ENCODE measurements around the gene DTNB. TPM values are rescaled to one million over a fixed set of nuclear protein-coding genes. Genes with fewer than 3 reads are reported as not detected.
A peak's percentile ranks its signal among the peaks of the same experiment; 100 is the strongest.
"Not testable (repeated sequence)": the region's sequence is repeated elsewhere in the genome, so short reads cannot be mapped to it uniquely, and the experiment has no call there.

The DTNB gene
- total RNA-seq, 1 experiment from 2014 or later = 6.7 TPM

DNA sequence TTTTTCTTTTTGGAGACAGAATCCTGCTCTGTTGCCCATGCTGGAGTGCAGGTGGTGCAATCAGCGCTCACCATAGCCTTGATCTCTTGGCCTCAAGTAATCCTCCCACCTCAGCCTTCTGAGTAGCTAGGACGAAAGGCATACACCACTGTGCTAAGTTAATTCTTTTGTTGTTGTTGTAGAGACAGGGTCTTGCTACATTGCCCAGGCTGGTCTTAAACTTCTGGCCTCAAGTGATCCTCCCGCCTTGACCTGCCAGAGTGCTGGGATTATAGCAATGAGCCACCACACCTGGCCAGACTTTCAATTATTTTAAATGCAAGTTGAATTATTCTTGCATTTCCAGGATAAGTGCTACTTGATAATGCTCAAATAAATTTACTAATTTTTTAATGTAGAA is 126.5 kb downstream of the DTNB start:
- DNase-seq (ENCODE audit: low read depth) = no peak

DNA sequence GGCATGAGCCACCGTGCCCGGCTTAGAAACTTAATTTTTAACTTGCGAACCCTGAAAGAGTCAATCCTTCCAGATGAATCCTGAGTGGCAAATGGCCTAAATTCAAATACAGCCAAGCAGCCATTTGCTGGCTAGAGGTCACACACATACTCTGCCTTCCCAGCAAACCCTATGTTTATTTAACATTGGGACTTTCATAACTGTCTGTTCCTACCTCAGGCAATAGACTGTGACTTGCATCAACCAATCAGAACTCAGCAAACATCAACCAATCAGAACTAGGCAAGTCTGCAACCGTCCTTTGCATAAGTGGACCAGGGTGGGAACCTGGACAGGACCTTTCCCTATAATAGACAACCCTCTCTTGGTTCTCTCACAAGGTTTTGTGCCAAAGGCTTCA is 127.5 kb downstream of the DTNB start:
- DNase-seq (ENCODE audit: low read depth) = no peak

DNA sequence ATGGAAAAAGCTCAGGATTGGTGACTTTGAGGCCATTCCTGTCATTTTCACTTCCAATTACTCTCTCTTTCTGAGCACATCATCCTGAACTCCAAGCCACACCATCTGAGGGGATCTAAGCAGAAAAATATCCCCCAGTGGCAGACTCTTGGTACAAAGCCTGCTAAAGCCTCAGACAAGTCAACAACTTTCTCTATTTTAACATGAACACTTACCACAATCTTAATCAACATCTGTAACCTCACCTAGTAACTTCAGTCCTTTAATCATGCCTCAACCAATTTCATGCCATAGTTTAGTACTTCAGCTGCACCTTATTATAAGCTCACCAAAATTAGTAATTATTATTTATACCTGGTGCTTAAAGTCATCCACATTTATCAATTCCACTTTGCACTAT is 128.9 kb downstream of the DTNB start:
- DNase-seq (ENCODE audit: low read depth) = no peak

DNA sequence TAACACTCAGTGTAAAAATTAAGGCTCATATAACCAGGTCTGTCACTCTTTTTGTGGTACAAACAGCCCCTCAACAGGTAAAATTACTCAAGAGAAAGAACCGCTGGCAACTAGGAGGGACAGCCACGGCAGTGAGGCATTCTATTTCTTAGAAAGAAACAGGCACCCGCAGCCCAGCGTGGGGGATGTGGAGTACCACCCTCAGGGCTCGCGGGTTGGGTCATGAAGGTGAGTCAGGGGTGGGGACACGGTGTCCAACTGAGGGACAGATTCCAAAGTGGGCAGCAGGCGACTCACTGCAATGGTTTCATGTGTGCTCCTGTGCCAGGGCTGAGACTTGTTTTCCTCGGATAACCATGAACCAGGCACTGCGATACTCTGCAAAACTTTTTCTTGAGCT is 129.4 kb downstream of the DTNB start:
- no peak for DNase-seq (ENCODE audit: low read depth)

DNA sequence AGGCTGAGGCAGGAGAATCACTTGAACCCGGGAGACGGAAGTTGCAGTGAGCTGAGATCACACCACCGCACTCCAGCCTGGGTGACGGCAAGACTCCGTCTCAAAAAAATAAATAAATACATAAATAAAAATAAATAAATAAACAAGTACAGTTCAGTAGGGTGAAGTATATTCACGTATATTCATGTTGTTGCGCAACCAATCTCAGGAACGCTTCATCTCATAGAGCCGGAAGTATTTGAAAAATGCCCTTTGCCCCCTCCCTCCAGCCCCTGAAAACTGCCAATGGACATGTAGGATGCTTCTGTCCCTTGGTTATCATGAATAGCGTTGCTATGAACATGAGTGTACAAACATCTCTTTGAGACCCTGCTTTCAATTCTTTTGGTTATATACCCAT is 132.0 kb downstream of the DTNB start:
- no peak for DNase-seq (ENCODE audit: low read depth)

DNA sequence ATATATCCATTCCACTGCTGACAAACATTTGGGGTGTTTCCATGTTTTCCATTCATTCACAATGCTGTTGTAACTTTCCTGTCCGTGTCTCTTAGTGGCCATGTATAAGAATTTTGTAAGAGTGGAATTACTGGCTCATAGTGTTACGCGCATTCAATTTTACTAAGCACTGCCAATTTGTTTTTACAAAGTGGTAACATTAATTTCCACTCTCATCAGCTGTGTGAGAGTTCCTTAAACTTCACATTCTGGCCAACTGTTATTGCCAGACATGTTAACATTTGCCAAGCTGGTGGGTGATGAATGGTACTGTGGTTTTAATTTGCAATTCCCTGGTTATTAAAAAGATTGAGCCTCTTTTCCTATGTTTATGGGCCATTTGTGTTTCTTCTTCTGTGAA is 134.2 kb downstream of the DTNB start:
- no peak for DNase-seq (ENCODE audit: low read depth)

DNA sequence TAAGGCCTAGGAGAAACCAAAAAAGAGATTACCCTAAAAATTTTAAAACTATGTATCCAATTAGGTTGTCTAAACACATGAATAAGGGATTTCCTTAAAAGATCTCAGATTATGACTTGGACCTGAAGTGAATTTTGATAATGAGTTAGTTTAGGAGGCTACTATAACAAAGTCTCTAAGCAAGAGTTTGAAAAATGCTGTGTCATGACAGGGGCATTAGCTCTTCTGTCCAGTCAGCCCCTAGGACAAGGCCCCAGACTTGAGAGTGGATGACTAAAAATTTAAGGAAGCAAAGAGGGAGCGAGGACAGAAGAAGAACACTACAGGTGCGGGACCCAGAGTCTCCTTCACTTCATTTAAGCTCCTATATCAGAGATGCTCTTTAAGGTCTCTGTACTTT is 135.9 kb downstream of the DTNB start:
- DNase-seq (ENCODE audit: low read depth) = no peak

DNA sequence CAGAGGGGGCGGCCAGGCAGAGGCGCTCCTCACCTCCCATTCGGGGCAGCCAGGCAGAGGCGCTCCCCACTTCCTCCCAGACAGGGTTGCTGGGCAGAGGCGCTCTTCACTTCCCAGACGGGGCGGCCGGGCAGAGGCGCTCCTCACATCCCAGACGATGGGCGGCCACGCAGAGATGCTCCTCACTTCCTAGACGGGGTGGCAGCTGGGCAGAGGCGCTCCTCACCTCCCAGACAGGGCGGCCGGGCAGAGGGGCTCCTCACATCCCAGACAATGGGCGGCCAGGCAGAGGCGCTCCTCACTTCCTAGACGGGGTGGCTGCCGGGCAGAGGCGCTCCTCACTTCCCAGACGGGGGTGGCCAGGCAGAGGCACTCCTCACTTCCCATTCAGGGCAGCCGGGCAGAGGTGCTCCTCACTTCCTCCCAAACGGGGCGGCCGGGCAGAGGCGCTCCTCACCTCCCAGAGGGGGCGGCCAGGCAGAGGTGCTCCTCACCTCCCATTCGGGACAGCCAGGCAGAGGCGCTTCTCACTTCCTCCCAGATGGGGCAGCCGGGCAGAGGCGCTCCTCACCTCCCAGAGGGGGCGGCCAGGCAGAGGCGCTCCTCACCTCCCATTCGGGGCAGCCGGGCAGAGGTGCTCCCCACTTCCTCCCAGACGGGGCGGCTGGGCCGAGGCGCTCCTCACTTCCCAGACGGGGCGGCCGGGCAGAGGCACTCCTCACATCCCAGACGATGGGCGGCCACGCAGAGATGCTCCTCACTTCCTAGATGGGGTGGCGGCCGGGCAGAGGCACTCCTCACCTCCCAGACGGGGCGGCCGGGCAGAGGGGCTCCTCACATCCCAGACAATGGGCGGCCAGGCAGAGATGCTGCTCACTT is 137.7 kb downstream of the DTNB start:
- not testable (repeated sequence) for DNase-seq (ENCODE audit: low read depth)

DNA sequence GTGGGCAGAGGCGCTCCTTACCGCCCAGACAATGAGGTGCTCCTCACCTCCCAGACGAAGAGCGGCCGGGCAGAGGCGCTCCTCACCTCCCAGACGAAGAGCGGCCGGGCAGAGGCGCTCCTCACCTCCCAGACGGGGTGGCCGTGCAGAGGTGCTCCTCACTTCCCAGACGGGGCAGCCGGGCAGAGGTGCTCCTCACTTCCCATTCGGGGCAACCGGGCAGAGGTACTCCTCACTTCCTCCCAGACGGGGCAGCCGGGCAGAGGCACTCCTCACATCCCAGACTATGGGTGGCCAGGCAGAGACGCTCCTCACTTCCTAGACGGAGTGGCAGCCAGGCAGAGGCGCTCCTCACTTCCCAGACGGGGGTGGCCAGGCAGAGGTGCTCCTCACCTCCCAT is 138.4 kb downstream of the DTNB start:
- not testable (repeated sequence) for DNase-seq (ENCODE audit: low read depth)

DNA sequence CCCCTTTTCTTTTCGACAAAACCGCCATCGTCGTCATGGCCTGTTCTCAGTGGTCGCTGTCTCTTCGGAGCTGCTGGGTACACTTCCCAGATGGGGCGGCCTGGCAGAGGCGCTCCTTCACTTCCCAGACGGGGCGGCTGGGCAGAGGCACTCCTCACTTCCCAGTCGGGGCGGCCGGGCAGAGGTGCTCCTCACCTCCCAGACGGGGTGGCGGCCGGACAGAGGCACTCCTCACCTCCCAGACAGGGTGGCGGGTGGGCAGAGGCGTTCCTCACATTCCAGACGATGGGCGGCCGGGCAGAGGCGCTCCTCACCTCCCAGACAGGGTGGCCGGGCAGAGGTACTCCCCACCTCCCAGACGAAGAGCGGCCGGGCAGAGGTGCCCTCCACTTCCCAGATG is 138.9 kb downstream of the DTNB start:
- DNase-seq (ENCODE audit: low read depth) = no peak

DNA sequence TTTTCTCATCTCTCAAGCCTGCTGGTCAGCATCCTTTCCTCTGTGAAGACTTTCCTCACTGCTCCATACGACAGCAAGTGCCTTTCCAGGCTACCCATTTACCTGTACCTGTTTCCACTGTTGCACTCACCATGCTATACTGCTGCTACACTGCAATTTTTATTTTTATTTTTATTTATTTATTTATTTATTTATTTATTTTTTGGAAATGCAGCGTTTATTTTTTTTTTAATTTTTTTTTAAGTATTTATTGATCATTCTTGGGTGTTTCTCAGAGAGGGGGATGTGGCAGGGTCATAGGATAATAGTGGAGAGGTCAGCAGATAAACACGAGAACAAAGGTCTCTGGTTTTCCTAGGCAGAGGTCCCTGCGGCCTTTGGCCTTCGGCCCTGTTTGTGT is 139.6 kb downstream of the DTNB start:
- DNase-seq (ENCODE audit: low read depth) = not testable (repeated sequence)

DNA sequence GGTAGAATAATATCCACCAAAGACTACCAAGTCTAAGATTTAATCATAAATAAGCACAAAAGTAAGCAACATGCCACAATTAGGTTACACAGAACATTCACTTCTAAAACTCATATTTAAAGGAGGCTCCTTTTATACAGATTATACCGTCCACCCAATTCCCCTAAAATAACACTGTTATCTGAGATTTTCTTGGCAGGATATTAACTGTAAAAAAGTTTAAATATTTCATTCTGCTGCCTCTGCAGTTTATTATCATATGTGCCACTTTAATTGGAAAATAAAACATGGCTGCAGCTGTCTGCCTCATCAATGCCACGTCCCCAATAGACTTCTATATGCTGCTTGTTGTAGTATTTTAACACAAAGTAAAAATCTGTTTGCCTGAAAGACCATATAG is 140.9 kb downstream of the DTNB start:
- DNase-seq (ENCODE audit: low read depth) = no peak

DNA sequence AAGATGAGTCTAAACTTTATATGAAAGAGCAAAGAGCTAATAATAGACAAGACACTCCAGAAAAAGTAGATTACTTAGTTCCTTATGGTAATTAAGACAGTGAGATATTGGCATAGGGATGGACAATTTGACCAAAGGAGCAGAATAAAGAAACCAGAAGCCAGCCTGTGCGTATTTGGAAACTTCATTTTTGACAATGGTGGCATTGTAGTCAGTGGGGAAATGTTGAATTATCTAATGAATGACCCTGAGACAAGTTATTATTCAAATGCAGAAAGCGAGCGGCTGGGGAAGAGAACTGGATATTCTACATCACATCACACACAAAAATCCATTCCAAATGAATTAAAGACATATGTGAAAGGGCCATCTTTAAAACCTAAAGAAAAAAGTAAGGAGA is 144.3 kb downstream of the DTNB start:
- no peak for DNase-seq (ENCODE audit: low read depth)

DNA sequence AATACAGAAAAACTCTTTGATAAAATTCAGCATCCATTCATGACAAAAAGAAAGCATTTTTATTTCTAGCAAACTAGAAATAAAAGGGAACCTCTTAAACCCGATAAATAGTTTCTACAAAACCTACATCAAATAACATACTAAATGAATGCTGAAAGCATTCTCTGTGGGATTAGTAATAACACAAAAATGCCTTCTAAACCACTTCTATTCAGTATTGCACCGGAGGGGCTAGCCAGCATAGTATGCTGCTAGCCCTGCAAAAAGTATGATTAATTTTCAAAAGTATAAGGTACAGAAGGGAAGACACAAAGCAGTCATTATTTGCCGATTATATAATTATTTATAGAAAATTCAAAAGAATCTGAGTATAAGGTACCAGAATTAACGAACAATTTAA is 145.2 kb downstream of the DTNB start:
- DNase-seq (ENCODE audit: low read depth) = peak; percentile 74

DNA sequence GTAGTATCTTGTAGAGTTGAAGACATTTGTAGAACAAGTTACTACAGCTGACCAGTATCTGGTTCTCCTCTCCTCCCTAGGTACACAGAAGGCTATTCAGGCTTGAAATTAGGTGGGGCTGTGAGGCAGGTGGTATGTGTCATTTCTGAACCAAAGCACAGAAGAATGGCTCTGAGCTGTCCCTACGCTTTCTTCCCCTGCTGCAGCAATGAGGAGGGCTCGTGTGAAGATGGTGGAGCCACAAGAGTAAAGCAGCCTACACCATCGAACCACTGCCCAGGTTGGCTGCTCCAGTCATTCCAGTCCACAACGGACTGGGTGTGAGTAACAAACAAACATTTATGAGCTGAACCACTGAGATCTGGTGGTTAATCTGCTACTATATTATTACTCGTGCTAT is 148.9 kb downstream of the DTNB start:
- DNase-seq (ENCODE audit: low read depth) = no peak

DNA sequence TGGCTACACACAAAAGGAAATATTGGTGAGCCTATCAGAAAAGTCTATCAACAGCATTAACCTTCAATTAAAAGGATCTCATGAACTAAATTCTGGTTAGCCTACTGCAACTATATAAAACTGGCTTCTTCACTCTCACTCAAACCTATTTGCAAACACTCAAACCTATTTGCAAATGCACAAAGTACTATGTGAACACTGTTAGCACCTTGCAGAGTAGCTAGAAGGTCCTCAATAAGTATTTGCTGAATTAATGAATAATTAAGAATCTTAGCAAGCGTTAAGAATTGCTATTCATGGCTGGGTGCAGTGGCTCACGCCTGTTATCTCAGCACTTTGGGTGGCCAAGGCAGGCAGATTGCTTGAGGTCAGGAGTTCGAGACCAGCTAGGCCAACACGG is 150.3 kb downstream of the DTNB start:
- no peak for DNase-seq (ENCODE audit: low read depth)

DNA sequence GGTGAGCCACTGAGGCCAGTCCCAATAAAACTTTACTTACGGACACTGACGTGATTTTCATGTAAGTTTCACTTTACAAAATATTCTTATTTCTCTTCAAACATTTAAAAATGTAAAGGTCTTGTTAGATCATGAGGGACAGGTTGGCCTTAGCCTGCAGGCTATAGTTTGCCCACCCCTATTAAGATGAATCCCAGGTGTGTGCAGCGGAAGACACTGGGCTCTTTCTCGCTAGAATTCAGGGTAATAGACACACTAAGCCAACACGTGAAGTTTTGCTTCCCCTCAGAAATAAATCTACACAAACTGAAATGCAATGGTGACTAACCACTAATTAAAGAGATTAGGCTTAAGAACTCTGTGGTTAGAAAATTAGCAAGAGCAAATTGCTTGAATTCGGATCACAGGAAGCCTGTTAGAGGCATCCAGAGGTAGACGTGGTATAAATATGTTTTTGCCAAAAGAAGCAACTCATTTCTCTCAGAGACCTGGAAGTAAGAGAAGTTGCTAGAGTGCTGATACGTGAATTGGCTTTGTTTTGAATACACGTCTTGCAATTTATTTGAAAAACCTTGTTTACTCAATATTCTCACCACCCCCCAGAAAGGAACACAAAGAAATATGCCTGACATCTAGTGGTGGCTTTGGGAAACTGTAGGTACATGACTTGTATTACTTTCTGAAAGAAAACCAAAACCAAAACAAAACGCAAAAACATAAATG is 151.6 kb downstream of the DTNB start:
- peak; percentile 74 for DNase-seq (ENCODE audit: low read depth)

DNA sequence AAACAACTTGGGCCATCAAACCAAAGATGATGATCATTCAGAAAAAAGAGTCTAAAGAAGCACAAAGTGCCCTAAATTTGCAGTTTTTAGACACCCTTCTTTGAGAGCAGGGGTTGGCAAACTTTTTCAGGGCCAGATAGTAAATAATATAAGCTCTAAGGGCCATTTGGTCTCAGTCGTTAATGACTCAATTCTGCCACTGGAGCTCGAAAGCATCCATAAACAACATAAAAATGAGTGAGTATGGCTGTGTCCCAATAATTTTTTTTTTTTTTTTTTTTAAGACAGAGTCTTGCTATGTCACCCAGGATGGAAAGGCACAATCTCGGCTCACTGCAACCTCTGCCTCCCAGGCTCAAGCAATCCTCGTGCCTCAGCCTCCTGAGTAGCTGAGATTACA is 152.3 kb downstream of the DTNB start:
- no peak for DNase-seq (ENCODE audit: low read depth)

DNA sequence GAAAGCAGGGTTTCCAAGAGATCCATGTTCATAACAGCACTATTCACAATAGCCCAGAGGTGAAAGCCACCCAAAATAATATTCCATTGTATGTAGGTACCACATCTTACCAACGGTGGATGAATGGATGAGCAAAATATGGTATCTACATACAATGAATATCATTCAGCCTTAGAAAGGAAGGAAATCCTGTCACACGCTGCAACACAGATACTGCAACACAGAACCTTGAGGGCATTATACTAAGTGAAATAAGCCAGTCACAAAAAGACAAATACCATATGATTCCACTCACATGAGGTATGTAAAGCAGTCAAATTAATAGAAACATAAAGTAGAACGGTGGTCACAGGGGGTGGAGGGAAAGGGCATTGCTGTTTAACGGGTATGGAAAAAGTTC is 155.7 kb downstream of the DTNB start:
- DNase-seq (ENCODE audit: low read depth) = no peak

DNA sequence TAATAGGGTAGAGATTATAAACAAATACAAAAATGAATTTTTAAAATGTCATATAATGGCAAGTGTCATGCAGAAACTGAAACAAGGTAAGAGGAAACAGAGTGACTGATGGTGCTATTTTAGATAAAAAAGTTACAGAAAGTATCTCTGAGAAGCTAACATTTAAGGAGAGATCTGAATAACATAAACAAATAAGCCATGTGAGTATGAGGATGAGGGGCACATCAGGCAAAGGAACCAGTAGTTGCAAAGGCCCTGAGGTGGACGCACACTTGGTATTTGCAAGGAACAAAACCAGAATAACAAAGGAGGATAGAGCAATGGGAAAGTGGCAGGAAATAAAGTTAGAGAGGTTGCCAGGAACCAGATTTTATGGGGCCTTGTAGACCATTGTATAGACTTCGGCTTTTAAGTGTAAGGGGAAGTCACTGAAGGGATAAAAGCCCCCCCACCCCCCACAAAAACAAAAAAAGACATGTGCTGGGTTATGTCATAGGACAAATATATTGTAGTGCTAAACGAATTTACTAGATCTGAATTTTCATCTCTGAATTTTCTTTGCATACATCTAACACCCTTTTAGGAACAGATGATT is 159.2 kb downstream of the DTNB start:
- no peak for DNase-seq (ENCODE audit: low read depth)

DNA sequence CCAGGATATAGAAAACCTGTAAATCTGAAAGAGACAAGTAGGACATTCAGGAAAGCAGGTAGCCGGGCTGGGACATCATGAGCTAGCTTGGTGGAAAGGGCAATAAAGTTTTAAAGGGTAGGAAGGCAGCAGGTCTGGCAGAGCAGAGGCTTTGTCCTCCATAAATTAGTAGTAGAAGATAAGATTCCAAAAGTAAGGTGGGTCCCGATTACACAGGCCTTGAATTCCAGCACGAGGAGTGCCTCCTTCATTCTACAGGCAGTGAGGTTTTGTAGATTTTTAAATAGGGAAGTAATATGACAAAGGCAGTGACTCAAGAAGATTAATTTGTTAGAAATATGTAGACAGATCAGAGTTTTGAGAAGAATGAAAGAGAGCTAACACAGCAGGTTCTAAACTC is 160.7 kb downstream of the DTNB start:
- DNase-seq (ENCODE audit: low read depth) = no peak

DNA sequence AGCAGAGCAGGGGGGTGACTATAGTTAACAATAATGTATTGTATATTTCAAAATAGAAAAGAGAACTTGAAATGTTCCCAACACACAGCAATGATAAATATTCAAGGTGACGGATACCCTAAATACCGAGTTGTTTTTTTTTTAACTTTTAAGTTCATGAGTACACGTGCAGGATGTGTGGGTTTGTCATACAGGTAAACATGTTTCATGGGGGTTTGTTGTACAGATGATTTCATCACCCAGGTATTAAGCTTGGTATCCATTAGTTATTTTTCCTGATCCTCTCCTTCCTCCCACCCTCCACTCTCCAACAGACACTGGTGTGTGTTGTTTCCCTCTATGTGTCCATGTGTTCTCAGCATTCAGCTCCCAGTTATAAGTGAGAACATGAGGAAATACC is 167.2 kb downstream of the DTNB start:
- no peak for DNase-seq (ENCODE audit: low read depth)

DNA sequence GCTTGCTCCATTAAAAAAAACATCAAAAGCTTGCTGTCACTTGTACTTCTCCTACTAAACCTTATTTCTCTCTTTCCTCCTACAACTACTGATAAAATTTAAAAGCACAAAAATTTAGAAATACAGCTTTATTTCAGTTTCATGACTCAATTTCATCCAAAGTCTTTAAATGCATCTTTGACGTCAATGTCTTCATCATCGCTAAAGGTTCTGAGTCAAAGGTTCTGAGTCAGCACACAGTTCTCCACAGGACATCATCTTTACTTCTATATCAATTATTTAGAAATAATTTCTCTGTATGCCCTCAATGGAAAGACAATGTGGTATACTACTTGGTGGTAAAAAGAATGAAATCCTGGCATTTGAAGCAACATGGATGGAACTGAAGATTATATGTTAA is 167.8 kb downstream of the DTNB start:
- DNase-seq (ENCODE audit: low read depth) = no peak

Data from LHCN-M2 (cell line).